PC-3 (cell line): ENCODE data around the gene FRG2. TPM values are rescaled to one million over a fixed set of nuclear protein-coding genes. Genes with fewer than 3 reads are reported as not detected.
"Not testable (repeated sequence)": the region's sequence is repeated elsewhere in the genome, so short reads cannot be mapped to it uniquely, and the experiment has no call there.

Source experiments
- ATAC-seq: fragments of 200-7000 bp; cut with Tn5 transposase; 2 replicates; pipeline ENCODE4 v1.9.1; 2020; ENCODE audit warnings: mild to moderate bottlenecking, moderate library complexity
- BruUV-seq: library from RNA; stranded (reverse); fragments of 400-500 nt; replicated peaks from 2 replicates; lab custom pipeline; 2021; lab: Mats Ljungman, UMichigan
- CTCF ChIA-PET: fragments of 300-600 bp; sonication (Branson Sonifier 250); formaldehyde crosslinking; loops from one replicate; lab custom pipeline; 2022; ENCODE audit warnings: antibody characterized with exemption; lab: Charles Lee
- POLR2A ChIA-PET: fragments of 300-600 bp; sonication (Branson Sonifier 250); formaldehyde crosslinking; loops from one replicate; lab custom pipeline; 2022; ENCODE audit warnings: antibody characterized with exemption; ENCODE audit not compliant: unreplicated experiment; lab: Charles Lee
- DNase-seq: peaks from one replicate; pipeline ENCODE4 v3.0.0-alpha.2; 2015
- H2AFZ ChIP-seq: fragments of 300-600 bp; sonication (generic); 2 replicates; pipeline ENCODE4 v1.6.0; 2016; ENCODE audit warnings: antibody characterized with exemption, low read length
- H3F3A ChIP-seq: fragments of 300-600 bp; sonication (generic); one replicate; pipeline ENCODE4 v1.6.0; 2017; ENCODE audit warnings: antibody characterized with exemption, low read length, control low read depth, mild to moderate bottlenecking; ENCODE audit not compliant: unreplicated experiment
- H3K27ac ChIP-seq: fragments of 300-600 bp; sonication (generic); 2 replicates; pipeline ENCODE4 v1.5.1; 2016; ENCODE audit warnings: mild to moderate bottlenecking, low read length
- H3K27me3 ChIP-seq: fragments of 300-600 bp; sonication (generic); 2 replicates; pipeline ENCODE4 v1.6.1; 2016; ENCODE audit warnings: low read length, mixed read lengths
- H3K36me3 ChIP-seq: fragments of 300-600 bp; sonication (generic); 2 replicates; pipeline ENCODE4 v1.6.1; 2016; ENCODE audit warnings: low read depth, mixed run types, low read length, mixed read lengths
- H3K4me1 ChIP-seq: fragments of 300-600 bp; sonication (generic); 2 replicates; pipeline ENCODE4 v1.5.1; 2016; ENCODE audit warnings: low read length; ENCODE audit not compliant: insufficient read depth
- H3K4me2 ChIP-seq: fragments of 300-600 bp; sonication (generic); 2 replicates; pipeline ENCODE4 v1.6.0; 2016; ENCODE audit warnings: low read length
- H3K4me3 ChIP-seq: fragments of 300-600 bp; sonication (generic); 2 replicates; pipeline ENCODE4 v1.5.1; 2016; ENCODE audit warnings: mild to moderate bottlenecking, low read length, mixed read lengths
- H3K79me2 ChIP-seq: fragments of 300-600 bp; sonication (generic); 2 replicates; pipeline ENCODE4 v1.6.1; 2017; ENCODE audit warnings: low read length, mixed read lengths
- H3K9ac ChIP-seq: fragments of 300-600 bp; sonication (generic); 2 replicates; pipeline ENCODE4 v1.6.0; 2016; ENCODE audit warnings: mild to moderate bottlenecking, low read length
- H3K9me2 ChIP-seq: fragments of 300-600 bp; sonication (generic); replicated peaks from 2 replicates; pipeline ENCODE4 v1.6.1; 2016; ENCODE audit warnings: mixed run types, low read length, mixed read lengths
- H3K9me3 ChIP-seq: fragments of 300-600 bp; sonication (generic); 2 replicates; pipeline ENCODE4 v1.6.1; 2016; ENCODE audit warnings: low read length, mixed read lengths
- H4K20me1 ChIP-seq: fragments of 300-600 bp; sonication (generic); 2 replicates; pipeline ENCODE4 v1.6.1; 2016; ENCODE audit warnings: low read length, mixed read lengths
- CTCF ChIP-seq: fragments of 300-600 bp; sonication (generic); conservative IDR thresholded peaks from 2 replicates; pipeline ENCODE4 v1.5.1; 2017; ENCODE audit warnings: antibody characterized with exemption, low read depth, mild to moderate bottlenecking, low read length
- EZH2 ChIP-seq: fragments of 300-600 bp; sonication (generic); IDR thresholded peaks from one replicate; pipeline ENCODE4 v1.6.1; 2017; ENCODE audit warnings: antibody characterized with exemption, mild to moderate bottlenecking, low read length; ENCODE audit not compliant: unreplicated experiment
- EZH2phosphoT487 ChIP-seq: fragments of 300-600 bp; sonication (generic); IDR thresholded peaks from 2 replicates; pipeline ENCODE4 v1.6.1; 2018; ENCODE audit warnings: mild to moderate bottlenecking, antibody characterized with exemption, low read length, borderline replicate concordance
- intact Hi-C: fragments of 100-400 bp; cut with micrococcal nuclease; formaldehyde crosslinking; loops from 2 replicates; pipeline ENCODE4 v1.9.0; 2023
- total RNA-seq: library from RNA; depleted of rRNA; stranded (reverse); fragments of >200 nt; gene quantifications from 2 replicates; pipeline ENCODE4 v1.2.3, GENCODE V29; 2014

Gene FRG2
- total RNA-seq, 1 experiment from 2014 or later = 0.47 TPM

- no peak overlapping the region for H3K4me3 ChIP-seq
- DNase-seq = no peak
Observed at GRCh38 chr4:190014771-190015537, 12.1 kb downstream of the FRG2 start.

DNA sequence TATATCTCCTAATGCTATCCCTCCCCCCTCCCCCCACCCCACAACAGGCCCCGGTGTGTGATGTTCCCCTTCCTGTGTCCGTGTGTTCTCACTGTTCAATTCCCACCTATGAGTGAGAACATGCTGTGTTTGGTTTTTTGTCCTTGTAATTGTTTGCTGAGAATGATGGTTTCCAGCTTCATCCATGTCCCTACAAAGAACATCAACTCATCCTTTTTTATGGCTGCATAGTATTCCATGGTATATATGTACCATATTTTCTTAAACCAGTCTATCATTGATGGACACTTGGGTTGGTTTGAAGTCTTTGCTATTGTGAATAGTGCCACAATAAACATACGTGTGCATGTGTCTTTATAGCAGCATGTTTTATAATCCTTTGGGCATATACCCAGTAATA, 37.1 kb downstream of the FRG2 start:
- H3K9ac ChIP-seq, H2AFZ ChIP-seq, POLR2A ChIA-PET, intact Hi-C loops, H4K20me1 ChIP-seq, DNase-seq, H3K4me1 ChIP-seq, H3K9me2 ChIP-seq, H3F3A ChIP-seq, H3K27me3 ChIP-seq, ATAC-seq, H3K4me3 ChIP-seq, H3K79me2 ChIP-seq, H3K27ac ChIP-seq, H3K4me2 ChIP-seq, H3K9me3 ChIP-seq, BruUV-seq, H3K36me3 ChIP-seq, CTCF ChIA-PET: not testable (repeated sequence)

More at GRCh38 chr4:190014771-190015537, 12.1 kb downstream of the FRG2 start:
- no peaks in the 10 kb centered on the region for H3K79me2 ChIP-seq
- ChIA-PET POLR2A (no interaction called here), CTCF (no interaction called here)
- no peaks in the 10 kb centered on the region for H3K27me3 ChIP-seq
- TF ChIP-seq EZH2phosphoT487 (no peak), CTCF (no peak), EZH2 (no peak)
- no peak for ATAC-seq
- no peaks in the 10 kb centered on the region for H3F3A ChIP-seq
- no peak overlapping the region for H3K4me2 ChIP-seq
- H3K36me3 ChIP-seq = no peaks in the 10 kb centered on the region
- no peak overlapping the region for H3K27ac ChIP-seq
- H3K4me1 ChIP-seq = no peaks in the 10 kb centered on the region
- no TSS peak for BruUV-seq
- H3K9me2 ChIP-seq = no peaks in the 10 kb centered on the region
- intact Hi-C loops = no loop called here
- no peak overlapping the region for H3K9ac ChIP-seq
- no peaks in the 10 kb centered on the region for H3K9me3 ChIP-seq
- no peak overlapping the region for H2AFZ ChIP-seq
- H4K20me1 ChIP-seq = no peaks in the 10 kb centered on the region

- H3F3A ChIP-seq = no peaks in the 10 kb centered on the region
- H3K27me3 ChIP-seq = no peaks in the 10 kb centered on the region
- ATAC-seq (no peak), DNase-seq (no peak)
- H3K4me3 ChIP-seq = no peak overlapping the region
- H3K36me3 ChIP-seq = no peaks in the 10 kb centered on the region
- H3K9me3 ChIP-seq = no peaks in the 10 kb centered on the region
- no peaks in the 10 kb centered on the region for H4K20me1 ChIP-seq
- no peaks in the 10 kb centered on the region for H3K79me2 ChIP-seq
- POLR2A ChIA-PET = no interaction called here
- no peaks in the 10 kb centered on the region for H3K9me2 ChIP-seq
- H3K4me2 ChIP-seq = no peak overlapping the region
- TF ChIP-seq EZH2 (no peak), EZH2phosphoT487 (no peak), CTCF (no peak)
- BruUV-seq = no TSS peak
- no peak overlapping the region for H3K9ac ChIP-seq
- H3K4me1 ChIP-seq = no peaks in the 10 kb centered on the region
- H2AFZ ChIP-seq = no peak overlapping the region
- H3K27ac ChIP-seq = no peak overlapping the region
- CTCF ChIA-PET = no interaction called here
- intact Hi-C loops = no loop called here
Observed at GRCh38 chr4:189988877-189989431, 38.1 kb downstream of the FRG2 start.

DNA sequence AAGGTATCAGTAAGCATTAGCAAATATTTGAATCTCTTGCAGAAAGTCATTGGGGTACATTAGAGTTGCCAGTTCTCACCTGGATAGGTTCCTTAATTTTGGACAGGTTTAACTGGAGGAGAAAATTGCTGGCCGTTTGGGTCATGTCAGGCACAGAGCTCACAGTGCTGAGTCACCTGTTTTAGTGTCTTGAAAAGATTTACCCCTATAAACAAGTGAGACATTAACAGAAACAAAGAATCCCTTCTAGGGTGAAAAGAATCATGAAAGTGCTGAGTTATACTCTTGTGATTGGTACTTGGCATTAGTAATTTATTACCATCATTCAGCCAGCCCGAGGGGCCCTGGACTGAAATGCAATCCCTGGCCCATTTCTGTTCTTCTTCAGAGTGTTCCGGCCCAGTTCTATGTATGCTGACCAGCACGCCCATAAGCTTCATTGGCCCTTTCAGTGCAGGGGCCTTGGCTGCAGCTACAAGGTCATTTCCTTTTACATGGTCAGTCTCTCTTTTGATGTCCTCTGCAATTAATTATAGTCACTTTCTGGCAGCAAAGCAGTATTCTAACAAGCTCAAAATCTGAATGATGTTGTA, 41.3 kb downstream of the FRG2 start:
- BruUV-seq, intact Hi-C loops, DNase-seq: not testable (repeated sequence)

GRCh38 chr4:189984661-189985060, 42.4 kb downstream of the FRG2 start:
- intact Hi-C loops, H3K27ac ChIP-seq, H3K4me1 ChIP-seq, DNase-seq, H3K9me2 ChIP-seq, H3K27me3 ChIP-seq, H3K4me3 ChIP-seq, H3K4me2 ChIP-seq, H3K9me3 ChIP-seq, H3F3A ChIP-seq, H3K9ac ChIP-seq, H3K36me3 ChIP-seq, H4K20me1 ChIP-seq, ATAC-seq, H3K79me2 ChIP-seq, H2AFZ ChIP-seq, CTCF ChIA-PET, POLR2A ChIA-PET, BruUV-seq: not testable (repeated sequence)

More for the DNA sequence above, 41.3 kb downstream of the FRG2 start:
- H3K4me2 ChIP-seq, H3K27me3 ChIP-seq, H4K20me1 ChIP-seq, H2AFZ ChIP-seq, H3K36me3 ChIP-seq, H3K27ac ChIP-seq, H3F3A ChIP-seq, H3K4me1 ChIP-seq, POLR2A ChIA-PET, H3K4me3 ChIP-seq, H3K9me3 ChIP-seq, H3K9me2 ChIP-seq, H3K9ac ChIP-seq, CTCF ChIA-PET, H3K79me2 ChIP-seq, ATAC-seq: not testable (repeated sequence)
